NCI-H82 (cell line): ENCODE results near the gene CD151.
A peak's percentile ranks its signal among the peaks of the same experiment; 100 is the strongest.

Source experiments
- DNase-seq: peaks from one replicate; lab custom pipeline; 2025; lab: John Stamatoyannopoulos, UW

Gene CD151

DNA sequence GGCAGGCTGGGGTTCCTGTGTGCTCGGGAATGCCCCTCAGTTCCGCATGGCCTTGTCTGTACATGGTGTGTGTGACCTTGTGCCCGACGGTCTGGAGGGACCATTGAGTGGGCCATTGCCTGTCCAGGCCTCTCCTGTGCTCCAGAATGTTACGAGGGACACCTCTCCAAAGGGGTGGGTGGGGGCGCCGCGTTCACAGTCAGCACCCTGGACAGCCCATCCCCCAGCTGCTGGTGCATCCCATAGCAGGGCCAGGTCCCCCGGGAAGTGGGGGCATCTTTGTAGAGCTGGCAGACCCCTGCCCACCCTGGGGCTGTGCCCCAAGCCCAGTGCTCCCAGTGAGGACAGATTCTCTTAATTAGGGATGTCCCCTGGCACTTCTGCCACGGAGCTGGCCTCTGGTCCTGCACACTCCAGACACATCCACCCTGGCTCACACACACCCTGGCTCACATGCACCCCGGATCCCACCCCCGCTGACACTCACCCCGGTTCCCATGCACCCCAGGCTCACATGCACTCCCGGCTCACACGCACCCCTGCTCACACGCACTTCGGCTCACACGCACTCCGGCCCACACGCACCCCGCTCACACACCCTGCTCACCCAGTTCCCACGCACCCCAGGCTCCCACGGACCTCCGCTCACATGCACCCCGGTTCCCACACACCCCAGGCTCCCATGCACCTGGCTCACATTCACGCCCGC is 25.5 kb downstream of the CD151 start:
- no peak for DNase-seq

DNA sequence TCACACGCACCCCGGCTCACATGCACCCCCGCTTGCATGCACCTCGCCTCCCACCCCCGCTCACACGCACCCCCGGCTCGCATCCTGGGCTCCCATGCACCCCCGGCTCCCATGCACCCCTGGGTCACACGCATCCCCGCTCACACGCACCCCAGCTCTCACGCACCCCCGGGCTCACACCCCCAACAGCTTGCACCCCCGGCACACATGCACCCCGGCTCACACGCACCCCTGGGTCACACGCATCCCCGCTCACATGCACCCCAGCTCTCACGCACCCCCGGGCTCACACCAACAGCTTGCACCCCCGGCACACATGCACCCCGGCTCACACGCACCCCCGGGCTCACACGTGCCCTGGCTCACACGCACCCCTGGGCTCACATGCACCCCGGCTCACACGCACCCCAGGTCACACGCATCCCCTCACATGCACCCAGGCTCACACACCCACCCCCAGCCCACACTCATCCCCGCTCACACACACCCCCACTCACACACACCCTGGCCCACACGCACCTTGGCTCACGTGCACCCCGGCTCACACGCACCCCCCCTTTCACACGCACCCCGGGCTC is 26.1 kb downstream of the CD151 start:
- DNase-seq = no peak

DNA sequence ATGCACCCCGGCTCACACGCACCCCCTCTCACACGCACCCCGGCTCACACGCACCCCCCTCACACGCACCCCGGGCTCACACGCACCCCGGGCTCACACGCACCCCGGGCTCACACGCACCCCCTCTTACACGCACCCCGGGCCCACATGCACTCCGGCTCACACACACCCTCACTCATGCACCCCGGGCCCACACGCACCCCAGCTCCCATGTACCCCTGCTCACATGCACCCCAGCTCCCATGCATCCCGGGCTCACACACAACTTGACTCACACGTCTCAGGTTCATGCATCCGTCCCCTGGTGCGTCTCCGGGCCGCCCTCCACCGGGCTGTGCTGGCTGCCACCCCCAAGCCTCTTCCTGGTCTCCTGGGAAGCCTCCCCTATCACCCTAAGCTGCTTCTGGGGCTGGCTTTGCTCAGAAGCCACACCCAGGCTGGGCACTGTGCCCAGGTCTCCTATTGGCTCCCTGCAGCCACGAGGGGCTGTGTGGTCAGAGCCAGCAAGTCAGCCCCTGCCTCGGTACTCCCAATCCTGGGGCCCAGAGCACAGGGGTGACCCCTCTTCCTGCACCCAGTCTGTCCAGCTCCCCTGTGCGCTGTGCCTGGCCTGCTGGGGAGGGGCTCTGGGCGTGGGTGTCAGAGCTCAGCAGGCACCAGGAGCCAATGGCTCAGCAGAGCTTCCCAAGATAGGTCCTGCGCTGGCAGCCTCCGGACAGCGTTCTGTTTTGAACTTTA is 26.8 kb downstream of the CD151 start:
- DNase-seq = peak; percentile 92

DNA sequence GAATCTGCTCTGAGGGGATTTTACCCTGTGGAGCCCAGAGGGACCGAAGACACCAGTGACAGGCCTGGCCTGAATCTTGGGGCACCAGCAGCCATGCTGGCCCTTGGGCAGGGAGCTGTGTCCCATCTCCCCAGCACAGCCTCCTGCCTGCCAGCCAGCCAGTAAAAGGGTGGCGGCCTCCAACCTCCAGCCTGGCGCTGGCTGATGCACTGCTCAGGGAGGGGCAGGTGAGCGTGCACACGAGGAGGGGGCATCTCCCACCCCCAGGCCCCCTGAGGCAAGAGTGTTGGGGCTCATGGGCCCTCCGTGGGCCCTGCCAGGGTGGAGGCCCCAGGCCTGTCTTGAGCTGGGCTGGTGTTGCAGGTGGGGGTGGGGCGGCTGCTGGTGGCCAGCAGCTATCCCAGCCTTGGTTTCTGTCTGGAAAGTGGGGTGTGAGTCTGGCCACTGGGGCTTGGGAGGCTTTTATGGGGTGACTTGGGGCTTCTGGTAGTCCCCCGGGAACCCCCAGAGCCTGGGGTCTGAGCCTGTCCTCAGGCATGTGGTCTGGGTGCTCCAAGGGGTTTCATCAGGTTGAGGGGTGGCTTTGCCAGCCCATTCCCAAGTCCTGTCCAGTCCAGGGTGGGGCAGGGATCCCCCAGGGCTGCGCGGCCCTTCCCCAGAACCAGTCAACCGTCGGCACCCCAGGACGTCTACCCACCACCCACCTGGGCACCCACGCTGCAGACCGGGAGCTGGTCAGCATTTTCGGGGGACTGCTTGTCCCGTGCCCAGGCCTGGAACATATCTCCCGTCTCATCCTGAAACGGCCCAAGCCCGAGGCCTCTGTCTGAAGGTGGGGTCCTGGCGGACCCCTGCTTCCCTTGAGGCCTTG is 27.7 kb downstream of the CD151 start:
- DNase-seq = no peak

DNA sequence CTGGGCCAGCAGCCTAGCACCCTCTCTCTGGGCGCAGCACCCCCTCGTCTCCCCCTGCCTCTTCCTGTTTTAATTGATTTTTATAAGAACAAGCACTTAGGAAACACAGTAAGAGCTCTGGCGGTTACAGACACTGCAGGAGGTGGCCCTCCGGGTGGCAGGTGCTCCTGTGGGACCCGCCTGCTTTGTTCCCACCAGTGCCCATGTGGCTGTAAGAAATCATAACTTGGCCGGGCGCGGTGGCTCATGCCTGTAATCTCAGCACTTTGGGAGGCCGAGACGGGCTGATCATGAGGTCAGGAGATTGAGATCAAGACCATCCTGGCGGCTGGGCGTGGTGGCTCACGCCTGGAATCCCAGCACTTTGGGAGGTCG is 28.3 kb downstream of the CD151 start:
- DNase-seq = no peak

DNA sequence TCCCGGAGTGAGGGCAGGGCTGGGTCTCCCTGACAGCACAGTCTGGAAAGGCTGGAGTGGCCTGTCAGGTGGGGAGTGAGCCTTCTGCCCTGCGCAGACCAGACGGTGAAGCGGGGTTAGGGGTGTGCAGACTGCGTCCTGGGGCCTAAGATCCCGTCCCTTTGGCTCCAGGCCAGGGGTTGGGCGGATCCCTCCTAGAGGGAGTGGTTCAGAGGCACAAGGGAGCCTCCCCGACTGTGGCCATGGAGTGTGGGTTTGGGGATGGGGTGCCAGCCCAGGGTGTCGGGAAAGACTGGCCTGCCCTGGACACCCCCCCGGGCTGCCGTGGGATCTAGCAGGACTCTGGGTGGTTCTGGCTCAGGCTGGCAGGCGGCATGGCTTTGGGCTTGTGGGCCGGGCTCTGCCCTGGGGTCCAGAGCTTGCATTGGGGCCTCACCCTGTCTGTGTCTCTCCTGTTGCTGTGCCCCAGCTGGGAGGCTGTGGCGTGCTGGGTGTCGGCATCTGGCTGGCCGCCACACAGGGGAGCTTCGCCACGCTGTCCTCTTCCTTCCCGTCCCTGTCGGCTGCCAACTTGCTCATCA is 29.4 kb downstream of the CD151 start:
- DNase-seq = peak; percentile 86

DNA sequence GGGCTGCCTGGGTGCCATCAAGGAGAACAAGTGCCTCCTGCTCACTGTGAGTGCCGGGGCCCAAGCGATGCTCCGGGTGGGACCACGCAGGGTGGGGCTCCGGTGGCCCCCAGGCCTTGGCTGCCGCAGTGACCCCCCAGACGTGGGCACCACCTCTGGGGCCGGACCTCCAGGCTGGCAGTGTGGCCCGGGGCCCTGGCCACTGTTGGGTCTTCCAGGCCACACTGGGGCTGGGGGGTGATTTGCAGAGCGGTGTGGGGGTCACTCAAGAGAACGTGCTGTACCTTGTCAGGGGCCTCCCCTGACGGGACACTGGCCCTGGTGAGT is 29.9 kb downstream of the CD151 start:
- DNase-seq = no peak

DNA sequence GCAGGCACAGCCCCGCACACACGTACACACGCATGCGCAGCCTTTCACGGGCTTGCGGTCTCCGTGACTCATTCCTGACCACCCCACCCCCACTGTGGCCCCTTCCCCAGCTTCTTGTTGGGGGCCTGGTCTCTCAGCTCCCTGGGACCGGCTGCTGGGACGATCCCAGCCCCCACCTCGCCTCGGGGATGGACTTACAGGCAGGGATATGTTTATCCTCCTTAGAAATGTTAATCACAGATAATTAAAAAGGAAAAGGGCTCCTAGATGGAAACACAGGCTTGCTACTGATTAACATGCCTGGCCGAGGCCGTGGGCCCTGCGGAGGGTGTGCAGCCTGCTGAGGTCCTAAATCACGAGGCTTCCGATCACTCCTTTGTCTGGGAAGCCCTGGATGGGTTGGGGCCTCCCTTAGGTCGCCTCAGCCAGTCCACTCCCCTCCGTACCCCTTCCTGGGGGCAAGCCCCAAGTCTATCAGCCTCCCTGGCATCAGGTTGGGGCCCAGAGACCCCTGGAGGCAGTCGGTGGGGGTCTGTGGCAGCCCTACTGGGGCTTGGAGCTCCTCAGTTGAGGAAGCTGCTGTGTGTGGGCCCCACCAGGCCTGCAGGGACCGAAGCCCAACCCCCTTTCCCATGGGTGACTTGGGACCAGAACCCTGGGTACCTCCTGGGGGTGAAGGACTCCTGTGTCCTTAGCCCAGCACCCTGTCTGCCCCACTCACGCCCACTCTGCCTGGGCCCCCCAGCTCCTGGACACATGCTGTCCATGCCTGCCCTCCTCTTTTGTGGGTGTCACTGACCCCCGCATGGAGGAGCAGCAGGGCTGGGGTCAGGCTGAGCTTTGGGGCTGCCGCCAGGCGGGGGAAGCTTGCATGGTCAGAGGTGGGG is 30.5 kb downstream of the CD151 start:
- DNase-seq = peak; percentile 64

DNA sequence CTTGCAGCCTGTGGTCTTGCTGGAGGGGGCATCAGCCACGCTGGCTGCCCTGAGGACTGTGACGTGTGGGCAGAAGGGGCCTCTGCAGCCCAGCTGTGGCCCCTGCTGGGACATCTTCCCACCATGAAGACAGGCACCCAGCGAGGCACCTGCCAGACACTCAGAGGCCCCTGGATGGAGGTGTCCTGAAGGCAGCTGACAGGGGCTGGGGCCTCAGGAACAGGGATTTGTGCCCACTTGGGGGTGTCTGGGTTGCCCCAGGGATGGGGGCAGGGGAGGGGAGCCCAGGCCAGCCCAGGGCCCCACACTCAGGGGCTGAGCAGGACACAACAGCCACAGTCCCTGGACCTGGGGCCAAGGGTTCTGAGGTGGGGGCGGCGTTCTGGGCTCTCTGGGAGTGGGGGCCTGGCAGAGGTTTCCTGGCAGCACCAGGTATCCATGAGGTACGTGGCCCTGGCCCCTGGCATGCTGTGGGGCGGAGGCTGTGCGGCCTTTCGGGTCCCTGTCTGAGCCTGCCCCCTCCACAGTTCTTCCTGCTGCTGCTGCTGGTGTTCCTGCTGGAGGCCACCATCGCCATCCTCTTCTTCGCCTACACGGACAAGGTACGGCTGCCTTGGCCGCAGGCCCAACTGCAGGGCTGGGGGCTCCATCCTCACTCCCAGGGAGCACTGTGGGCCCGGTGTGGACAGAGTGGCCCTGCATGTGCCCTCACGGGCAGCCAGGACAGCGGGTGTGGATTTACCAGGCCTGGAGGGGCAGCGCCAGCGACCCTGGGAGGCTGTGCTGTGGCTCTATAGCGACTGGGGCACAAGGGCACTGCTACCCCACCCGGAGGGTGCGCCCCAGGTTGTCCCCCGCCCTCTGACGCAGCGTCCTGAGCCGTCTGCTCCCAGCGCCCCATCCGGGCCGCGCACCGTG is 31.4 kb downstream of the CD151 start:
- DNase-seq = no peak

DNA sequence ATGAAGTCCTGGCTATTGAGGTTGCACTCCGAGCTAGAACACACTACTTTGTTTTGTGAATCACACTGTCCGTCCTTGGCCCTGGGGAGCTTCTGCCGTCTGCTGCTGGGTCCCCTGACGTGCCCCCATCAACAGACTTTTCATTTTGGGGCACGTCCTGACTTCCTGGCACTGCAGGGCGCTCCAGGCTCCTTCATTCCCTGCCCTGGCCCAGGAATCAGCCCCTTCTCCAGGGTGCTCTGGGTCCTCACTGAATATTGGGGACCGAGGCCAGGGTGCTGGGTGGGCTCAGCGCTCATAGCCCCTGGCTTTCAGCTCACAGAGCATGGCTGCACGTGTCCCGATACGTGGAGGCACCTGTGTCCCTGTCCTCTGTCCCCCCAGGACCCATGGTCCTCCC is 32.1 kb downstream of the CD151 start:
- DNase-seq = no peak

DNA sequence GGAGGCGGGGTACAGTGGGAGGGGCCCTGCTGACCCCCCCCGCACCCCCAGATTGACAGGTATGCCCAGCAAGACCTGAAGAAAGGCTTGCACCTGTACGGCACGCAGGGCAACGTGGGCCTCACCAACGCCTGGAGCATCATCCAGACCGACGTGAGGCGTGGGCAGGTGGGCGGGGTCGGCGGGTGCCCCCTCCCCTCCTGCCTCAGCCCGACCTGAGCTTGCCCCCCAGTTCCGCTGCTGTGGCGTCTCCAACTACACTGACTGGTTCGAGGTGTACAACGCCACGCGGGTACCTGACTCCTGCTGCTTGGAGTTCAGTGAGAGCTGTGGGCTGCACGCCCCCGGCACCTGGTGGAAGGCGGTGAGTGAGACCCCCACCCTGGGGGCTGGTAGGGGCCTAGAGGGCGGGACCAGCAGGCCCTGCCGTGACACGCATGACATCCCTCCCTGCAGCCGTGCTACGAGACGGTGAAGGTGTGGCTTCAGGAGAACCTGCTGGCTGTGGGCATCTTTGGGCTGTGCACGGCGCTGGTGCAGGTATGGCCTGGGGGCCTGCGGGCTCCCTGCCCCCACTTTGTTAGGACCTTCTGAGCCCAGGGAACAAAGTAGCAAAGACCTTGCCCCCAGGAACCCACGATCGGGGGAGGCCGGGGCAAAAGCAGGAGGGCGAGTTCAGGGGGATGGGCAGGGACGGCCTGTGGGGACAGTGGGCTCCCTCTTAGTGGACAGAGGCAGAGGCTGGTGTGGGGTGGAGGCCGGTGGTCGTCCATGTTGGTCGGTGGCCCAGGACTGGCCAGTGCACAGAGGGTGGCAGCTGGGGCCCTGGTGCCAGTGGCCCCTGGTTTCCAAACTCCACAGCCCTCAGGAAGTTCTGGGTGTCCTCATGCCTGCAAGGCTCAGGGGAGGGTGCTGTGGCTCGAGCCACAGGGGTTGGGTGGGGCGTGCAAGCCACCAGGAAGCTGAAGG is 33.0 kb downstream of the CD151 start:
- DNase-seq = no peak

DNA sequence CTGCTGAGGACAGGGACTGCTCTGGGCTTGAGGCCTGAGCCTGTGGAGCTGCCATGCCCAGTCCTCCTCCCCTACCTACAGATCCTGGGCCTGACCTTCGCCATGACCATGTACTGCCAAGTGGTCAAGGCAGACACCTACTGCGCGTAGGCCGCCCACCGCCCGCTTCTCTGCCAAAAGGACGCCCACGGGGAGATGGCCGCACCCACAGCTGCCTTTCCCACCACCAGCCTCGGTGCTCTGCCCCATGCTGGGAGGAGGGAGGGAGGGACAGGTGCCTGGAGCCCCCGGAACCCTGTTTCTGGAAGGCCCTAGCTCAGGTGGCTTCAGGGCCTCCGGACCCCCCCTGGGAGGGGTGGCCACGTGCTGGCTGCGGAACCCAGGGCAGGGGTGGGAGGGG is 33.7 kb downstream of the CD151 start:
- DNase-seq = no peak

DNA sequence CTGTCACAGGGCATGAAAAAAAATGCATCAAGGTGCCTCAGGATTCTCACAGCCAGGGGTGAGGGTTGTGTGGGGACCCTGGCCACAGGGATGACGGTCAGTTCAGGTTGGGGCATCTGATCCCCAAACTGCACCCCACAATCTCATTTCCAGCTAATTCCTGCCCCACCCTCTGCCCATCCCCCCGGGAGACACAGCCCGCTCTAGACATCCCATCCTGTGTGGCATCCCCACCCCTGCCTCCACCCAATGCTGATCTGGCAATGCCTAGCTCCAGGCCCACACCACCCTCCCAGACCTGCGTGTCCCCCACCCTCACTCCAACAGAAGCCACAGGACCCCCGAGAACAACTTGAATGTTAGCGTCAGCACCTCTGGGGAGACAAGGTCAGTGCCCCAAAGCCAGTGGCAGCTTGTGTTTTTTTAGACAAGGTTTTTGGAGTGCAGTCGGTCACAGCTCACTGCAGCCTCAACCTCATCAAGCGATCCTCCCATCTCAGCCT is 35.2 kb downstream of the CD151 start:
- DNase-seq = no peak

DNA sequence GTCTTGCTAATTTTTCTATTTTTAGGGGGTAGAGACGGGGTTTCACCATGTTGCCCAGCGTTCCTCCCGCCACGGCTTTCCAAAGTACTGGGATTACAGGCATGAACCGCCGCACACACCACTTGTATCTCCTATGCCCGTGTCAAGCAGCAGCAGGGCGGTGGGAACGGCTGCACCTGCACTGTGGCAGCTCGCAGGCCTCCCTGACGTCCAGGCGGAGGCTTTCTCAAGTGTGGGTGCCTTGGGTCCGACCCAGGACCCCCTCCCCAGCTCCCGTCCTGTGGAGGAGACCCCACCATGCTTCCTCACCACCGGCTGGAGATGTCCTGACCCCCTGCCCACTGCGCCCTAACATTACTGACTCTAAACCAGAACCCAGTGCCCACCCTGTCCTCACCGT is 35.6 kb downstream of the CD151 start:
- DNase-seq = no peak

DNA sequence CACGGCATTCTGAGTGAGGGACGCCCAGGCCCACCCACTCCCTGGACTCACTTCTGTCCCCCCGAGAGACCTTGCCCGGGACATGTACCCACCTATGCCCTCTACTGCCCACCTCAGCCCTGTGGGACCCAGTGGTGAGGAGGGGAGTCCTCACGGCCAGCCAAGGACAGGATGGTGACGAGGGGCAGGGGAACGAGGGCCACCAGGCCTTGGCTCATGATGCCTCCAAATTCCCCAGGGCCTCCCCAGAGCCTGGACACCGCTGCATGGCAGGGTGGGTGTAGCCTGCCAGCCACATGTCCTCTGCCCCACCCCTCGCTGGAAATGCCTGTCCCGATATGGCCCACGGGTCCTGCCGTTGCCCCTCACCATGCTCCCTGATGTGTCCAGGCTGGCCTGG is 36.0 kb downstream of the CD151 start:
- no peak for DNase-seq

DNA sequence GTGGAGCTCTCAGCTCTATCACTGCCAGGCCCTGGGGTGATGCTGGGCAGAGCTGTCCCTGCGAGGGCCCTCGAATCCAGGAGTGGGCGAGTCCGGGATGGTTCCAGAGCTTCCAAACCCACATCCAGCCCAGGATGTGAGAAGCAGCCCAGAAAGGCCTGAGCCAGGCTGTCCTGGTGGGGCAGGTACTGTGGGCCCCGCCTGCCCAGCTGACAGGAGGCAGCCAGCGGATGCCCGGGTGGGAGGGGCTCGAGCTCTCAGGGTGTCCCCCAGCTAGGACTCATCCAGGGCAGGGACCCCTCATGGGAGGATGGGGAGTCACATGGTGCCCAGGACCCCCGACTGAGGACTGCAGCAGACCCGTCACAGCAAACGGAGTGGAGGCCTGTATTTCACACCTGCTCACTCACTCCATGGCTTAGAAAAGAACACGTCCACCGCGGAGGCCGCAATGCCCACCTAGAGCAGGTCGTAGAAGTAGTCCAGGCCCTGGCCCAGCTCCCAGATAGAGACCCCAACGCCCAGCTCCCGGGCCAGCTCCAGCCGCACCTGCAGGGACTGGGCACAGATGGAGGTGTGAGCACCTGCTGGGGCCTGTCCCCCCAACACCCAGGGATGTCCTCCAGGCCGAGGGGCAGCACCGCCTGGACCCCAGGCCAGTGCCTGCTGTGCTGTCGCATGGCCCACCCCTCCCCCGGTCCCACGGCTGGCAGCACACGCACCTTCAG is 36.8 kb downstream of the CD151 start:
- no peak for DNase-seq

DNA sequence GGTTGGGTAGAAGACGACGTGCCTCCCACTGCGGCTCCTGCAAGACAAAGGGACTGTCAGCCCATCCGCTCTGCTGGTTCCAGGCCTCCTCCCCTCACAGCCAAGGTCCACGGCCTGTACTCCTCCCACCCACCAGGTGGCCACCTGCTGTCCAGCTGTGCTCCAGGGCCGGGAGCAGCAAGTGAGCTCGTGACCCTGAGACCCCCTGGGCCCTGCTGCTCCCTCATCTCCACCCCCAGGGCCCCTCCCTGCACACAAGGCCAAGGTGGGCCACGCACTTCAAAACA is 37.3 kb downstream of the CD151 start:
- DNase-seq = no peak

DNA sequence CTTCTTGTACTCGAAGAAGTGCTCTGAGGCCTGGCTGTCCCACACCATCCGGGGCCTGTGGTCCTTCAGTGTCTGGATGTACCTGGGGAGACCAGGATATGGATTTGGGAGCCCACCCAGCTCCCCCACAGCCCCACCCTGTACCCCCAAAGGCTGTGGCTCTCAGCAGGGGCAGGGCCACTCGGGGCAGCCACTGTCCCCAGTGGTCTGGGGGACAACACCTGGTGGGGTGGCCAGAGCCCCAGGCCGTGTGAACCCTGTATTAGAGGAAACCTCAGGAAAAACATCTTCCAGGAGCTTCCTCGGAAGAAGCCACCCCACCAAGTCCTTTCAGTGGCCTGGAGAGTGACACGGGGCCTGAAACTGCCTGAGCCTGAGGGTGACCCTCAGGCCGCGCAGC is 37.7 kb downstream of the CD151 start:
- no peak for DNase-seq
